Body of pancreas (tissue), 4 donors: Measurements from ENCODE around the gene RNU2-63P.

ENCODE experiments used
- POLR2A ChIP-seq, 3 donors: fragments of 450-650 bp; IDR thresholded peaks; one replicate each; pipeline ENCODE4 v1.6.1; 2016; ENCODE audit warnings: antibody characterized with exemption in 3 of 3, mild to moderate bottlenecking in 2 of 3
- TF ChIP-seq, protein P1 (sequence below), 7 experiments: fragments of 450-650 bp in 4 of 7; fragments of 200-600 bp in 3 of 7; sonication (generic) in 3 of 7; IDR thresholded peaks; one replicate each; pipeline ENCODE4 v1.5.1; 2016 to 2019; ENCODE audit warnings: antibody characterized with exemption in 7 of 7

DNA sequence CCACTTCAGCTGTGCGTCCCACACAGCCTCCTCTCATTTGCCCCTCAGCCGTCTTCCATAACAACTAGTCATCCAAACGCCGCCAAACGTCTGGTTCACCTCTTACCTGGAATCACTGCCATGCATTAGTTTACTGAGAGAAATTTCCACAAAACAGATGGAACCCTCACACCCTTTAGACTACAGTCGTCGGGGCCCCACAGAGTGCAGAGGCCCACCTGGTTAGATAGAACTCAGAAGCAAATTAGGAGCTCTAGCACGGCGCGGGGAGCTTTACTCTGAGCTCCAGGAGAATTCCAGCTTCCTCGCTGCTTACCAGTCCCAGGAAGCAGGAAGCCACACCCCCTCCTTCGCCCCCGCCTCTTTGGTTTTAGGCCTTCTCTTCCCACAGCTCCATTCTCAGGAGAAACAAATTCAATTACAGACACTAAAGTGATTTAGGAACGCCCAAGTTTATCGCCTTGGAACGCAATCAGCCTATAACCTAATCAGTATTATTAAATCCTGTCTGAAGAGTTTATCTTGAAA is 9.4 kb downstream of the RNU2-63P start:
- TF ChIP-seq, protein P1, sequence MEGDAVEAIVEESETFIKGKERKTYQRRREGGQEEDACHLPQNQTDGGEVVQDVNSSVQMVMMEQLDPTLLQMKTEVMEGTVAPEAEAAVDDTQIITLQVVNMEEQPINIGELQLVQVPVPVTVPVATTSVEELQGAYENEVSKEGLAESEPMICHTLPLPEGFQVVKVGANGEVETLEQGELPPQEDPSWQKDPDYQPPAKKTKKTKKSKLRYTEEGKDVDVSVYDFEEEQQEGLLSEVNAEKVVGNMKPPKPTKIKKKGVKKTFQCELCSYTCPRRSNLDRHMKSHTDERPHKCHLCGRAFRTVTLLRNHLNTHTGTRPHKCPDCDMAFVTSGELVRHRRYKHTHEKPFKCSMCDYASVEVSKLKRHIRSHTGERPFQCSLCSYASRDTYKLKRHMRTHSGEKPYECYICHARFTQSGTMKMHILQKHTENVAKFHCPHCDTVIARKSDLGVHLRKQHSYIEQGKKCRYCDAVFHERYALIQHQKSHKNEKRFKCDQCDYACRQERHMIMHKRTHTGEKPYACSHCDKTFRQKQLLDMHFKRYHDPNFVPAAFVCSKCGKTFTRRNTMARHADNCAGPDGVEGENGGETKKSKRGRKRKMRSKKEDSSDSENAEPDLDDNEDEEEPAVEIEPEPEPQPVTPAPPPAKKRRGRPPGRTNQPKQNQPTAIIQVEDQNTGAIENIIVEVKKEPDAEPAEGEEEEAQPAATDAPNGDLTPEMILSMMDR (IDR thresholded peaks at IDR 0.05) = no peak
- no peak for TF ChIP-seq POLR2A (IDR thresholded peaks at IDR 0.05)
